H1 (cell line): ENCODE measurements around the gene WIPF3. TPM values are rescaled to one million over a fixed set of nuclear protein-coding genes. Genes with fewer than 3 reads are reported as not detected.
A peak's percentile ranks its signal among the peaks of the same experiment; 100 is the strongest.

Experiments
- BACH1 ChIP-seq: IDR thresholded peaks from 2 replicates; pipeline ENCODE4 v1.6.1; 2012; ENCODE audit warnings: low read length, improper control_type of control experiment
- CEBPB ChIP-seq: IDR thresholded peaks from 2 replicates; pipeline ENCODE4 v1.6.1; 2012; ENCODE audit warnings: low read depth, low read length
- GABPA ChIP-seq: IDR thresholded peaks from 2 replicates; pipeline ENCODE4 v1.6.1; 2011; ENCODE audit warnings: mild to moderate bottlenecking, low read length, moderate library complexity, borderline replicate concordance; ENCODE audit not compliant: insufficient read depth
- HDAC2 ChIP-seq, 2 experiments: fragments of 300-600 bp in 1 of 2; sonication (generic) in 1 of 2; IDR thresholded peaks; 2 replicates each; pipeline ENCODE4 v1.6.1; 2011 to 2012; ENCODE audit warnings: low read depth in 2 of 2, low read length in 2 of 2, mild to moderate bottlenecking in 2 of 2, moderate library complexity in 2 of 2, borderline replicate concordance in 1 of 2, inconsistent platforms in 1 of 2
- KDM4A ChIP-seq: IDR thresholded peaks from one replicate; pipeline ENCODE4 v1.7.1; 2012; ENCODE audit warnings: low read depth, mild to moderate bottlenecking, moderate library complexity, low read length, inconsistent platforms; ENCODE audit not compliant: severe bottlenecking
- POU5F1 ChIP-seq: IDR thresholded peaks from 2 replicates; pipeline ENCODE4 v1.6.1; 2011; ENCODE audit warnings: low read depth, mild to moderate bottlenecking, low read length, moderate library complexity
- RFX5 ChIP-seq: IDR thresholded peaks from 2 replicates; pipeline ENCODE4 v1.6.1; 2011; ENCODE audit warnings: low read depth, low read length, improper control_type of control experiment, borderline replicate concordance
- RNF2 ChIP-seq: fragments of 200-900, 300-1000 bp; sonication (generic); IDR thresholded peaks from 2 replicates; pipeline ENCODE4 v1.7.1; 2016; ENCODE audit warnings: borderline replicate concordance, low read depth, mild to moderate bottlenecking, antibody characterized with exemption, low read length; ENCODE audit not compliant: poor library complexity, severe bottlenecking; ENCODE audit errors: missing control alignments
- SIX5 ChIP-seq: IDR thresholded peaks from 2 replicates; pipeline ENCODE4 v1.6.1; 2011; ENCODE audit warnings: mild to moderate bottlenecking, low read depth, low read length
- SP1 ChIP-seq: IDR thresholded peaks from 2 replicates; pipeline ENCODE4 v1.6.1; 2011; ENCODE audit warnings: low read depth, low read length
- SP2 ChIP-seq: IDR thresholded peaks from 2 replicates; pipeline ENCODE4 v1.6.1; 2012; ENCODE audit warnings: mild to moderate bottlenecking, low read length, inconsistent platforms
- TAF1 ChIP-seq: IDR thresholded peaks from 2 replicates; pipeline ENCODE4 v1.6.1; 2011; ENCODE audit warnings: mild to moderate bottlenecking, low read depth, low read length
- TAF7 ChIP-seq: optimal IDR thresholded peaks from 2 replicates; pipeline ENCODE3; 2011; ENCODE audit warnings: low read depth, mild to moderate bottlenecking, inconsistent platforms, low read length, moderate library complexity, borderline replicate concordance
- TBP ChIP-seq: IDR thresholded peaks from 2 replicates; pipeline ENCODE4 v1.6.1; 2011; ENCODE audit warnings: low read depth, low read length, improper control_type of control experiment
- polyA plus RNA-seq, 7 experiments: library from polyadenylated mRNA; depleted of rRNA in 3 of 7; stranded (reverse) in 5 of 7; unstranded in 2 of 7; fragments of >200 nt in 5 of 7; fragments of 200-250 nt in 2 of 7; gene quantifications; 1 replicate in 5 of 7; 2 replicates in 1 of 7; 4 replicates in 1 of 7; pipeline versions ENCODE4 v1.2.1 to v1.2.3, GENCODE V29; 2011 to 2013; ENCODE audit warnings: missing spikeins in 2 of 7, mixed read lengths in 2 of 7
- total RNA-seq: library from RNA; stranded (reverse); fragmentation: NEBNext Ultra II Directional; extraction: Animal tissue kit (Norgen Biotek cat#: 25700); gene quantifications from 2 replicates; pipeline ENCODE4 v1.2.1, GENCODE V29; 2021

Gene WIPF3
- total and polyA plus RNA-seq, 2 of the 8 experiments (the other 6 are each of a cell fraction or from before 2014, with no cell fraction given): 5.0 to 12.1 TPM

DNA sequence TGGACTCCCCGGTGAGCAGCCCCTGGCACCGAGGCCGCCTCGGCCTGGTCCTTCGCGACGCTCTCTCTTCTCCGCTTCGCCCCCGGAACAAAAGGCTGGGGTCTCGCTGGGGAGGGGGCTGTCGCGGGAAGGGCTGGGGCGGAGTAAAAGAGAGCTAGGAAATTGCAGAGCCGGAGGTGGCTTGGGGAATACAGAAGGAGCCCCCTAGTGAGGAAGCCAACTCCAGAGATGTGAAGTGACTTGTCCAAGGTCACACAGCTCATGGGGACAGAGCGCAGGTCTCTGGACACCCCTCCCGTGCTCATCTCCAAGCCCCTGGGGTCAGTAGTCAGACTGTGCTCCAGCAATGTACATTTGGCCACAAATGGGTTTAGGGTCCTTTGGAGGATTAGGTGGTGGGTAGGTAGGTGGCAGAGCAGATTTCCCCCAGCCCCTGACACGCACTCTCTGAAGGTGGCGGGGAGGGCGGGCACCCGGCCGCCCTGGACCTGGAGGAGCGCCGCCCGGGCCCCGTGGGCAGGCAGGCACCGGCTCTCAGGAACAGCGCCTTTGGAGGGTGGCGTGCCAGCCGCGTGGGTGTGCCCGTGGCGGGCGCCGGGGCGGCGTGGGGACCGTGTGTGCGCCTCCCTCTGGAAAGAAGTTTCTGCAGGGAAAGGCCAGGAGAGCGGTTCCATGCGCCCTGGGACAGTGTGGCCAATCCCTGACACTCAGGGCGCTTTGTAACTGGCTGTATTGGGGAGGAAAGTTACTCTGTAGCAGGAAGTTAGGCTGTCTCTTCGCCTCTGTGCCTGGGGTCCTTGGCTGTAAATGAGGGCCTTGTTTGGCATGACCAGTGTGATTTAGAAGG, 910 bp downstream of the WIPF3 start (continued):
- no peak for TF ChIP-seq TBP
- no peak for TF ChIP-seq SP1
- TF ChIP-seq SP2: no peak
- no peak for TF ChIP-seq TAF1
- peak; percentile 5 for TF ChIP-seq KDM4A
- no peak for TF ChIP-seq RFX5
- no peak for TF ChIP-seq BACH1
- 0 out of 4 replicates have a peak, but pooled peaks of 1 of the 2 experiments have one; percentile 25 for TF ChIP-seq HDAC2 (IDR thresholded peaks at IDR 0.05; ENCODE audit: borderline replicate concordance in 1 of 2, low read depth in 2 of 2, low read length in 2 of 2)
- no peak for TF ChIP-seq RNF2
- no peak for TF ChIP-seq SIX5
- TF ChIP-seq CEBPB: no peak
- no peak for TF ChIP-seq TAF7
- TF ChIP-seq POU5F1: no peak
- TF ChIP-seq GABPA: no peak
